HEK293 (cell line): ENCODE data around the gene AURKAIP1.

Experiments
- CTCF ChIA-PET: fragments of 350-600 bp; formaldehyde crosslinking; extraction: SDS; loops from one replicate; lab custom pipeline; 2021; ENCODE audit warnings: antibody characterized with exemption; lab: Yijun Ruan, JAX
- POLR2A ChIA-PET: fragments of 300-600 bp; formaldehyde crosslinking; extraction: SDS; loops from one replicate; lab custom pipeline; 2020; ENCODE audit warnings: antibody characterized with exemption, inconsistent platforms; lab: Yijun Ruan, JAX
- H3K27ac ChIP-seq: fragments of 200-500 bp; sonication (Bioruptor generic); 2 replicates; pipeline ENCODE4 v1.5.1; 2014; ENCODE audit warnings: low read depth, low read length, control low read depth, inconsistent platforms; ENCODE audit errors: extremely low read depth
- H3K36me3 ChIP-seq, 2 experiments: fragments of 200-500 bp in 1 of 2; sonication (Bioruptor generic) in 1 of 2; 1 replicate in 1 of 2; 2 replicates in 1 of 2; pipeline ENCODE4 v1.5.1; 2014 to 2017; ENCODE audit warnings: inconsistent platforms in 2 of 2, low read length in 2 of 2; ENCODE audit not compliant: control insufficient read depth in 2 of 2, insufficient read depth in 1 of 2
- H3K4me1 ChIP-seq: fragments of 200-500 bp; sonication (Bioruptor generic); 2 replicates; pipeline ENCODE4 v1.5.1; 2014; ENCODE audit warnings: mild to moderate bottlenecking, low read length, inconsistent platforms; ENCODE audit not compliant: control insufficient read depth, insufficient read depth
- H3K4me3 ChIP-seq: 2 replicates; pipeline ENCODE4 v1.5.1; 2011; ENCODE audit warnings: low read depth, mild to moderate bottlenecking, control low read depth, low read length, moderate library complexity
- H3K9me3 ChIP-seq: fragments of 200-500 bp; sonication (Bioruptor generic); 2 replicates; pipeline ENCODE4 v1.5.1; 2014; ENCODE audit warnings: low read depth, low read length, inconsistent platforms; ENCODE audit not compliant: control insufficient read depth, insufficient read depth
- BCL11B ChIP-seq: fragments of 450-650 bp; formaldehyde crosslinking; IDR thresholded peaks from 2 replicates; pipeline ENCODE4 v1.5.1; 2016; ENCODE audit warnings: low read depth, missing biosample characterization, missing genetic modification characterization
- IKZF3 ChIP-seq: fragments of 450-650 bp; IDR thresholded peaks from 2 replicates; pipeline ENCODE4 v1.5.0; 2018; ENCODE audit warnings: missing biosample characterization, mild to moderate bottlenecking, missing genetic modification characterization, moderate library complexity
- MZF1 ChIP-seq: fragments of 450-650 bp; formaldehyde crosslinking; IDR thresholded peaks from 2 replicates; pipeline ENCODE4 v1.5.1; 2017; ENCODE audit warnings: missing biosample characterization, missing genetic modification characterization, borderline replicate concordance
- TRIM28 ChIP-seq: IDR thresholded peaks from 2 replicates; pipeline ENCODE4 v1.6.1; 2011; ENCODE audit warnings: low read length, control low read depth, borderline replicate concordance
- WT1 ChIP-seq: fragments of 450-650 bp; formaldehyde crosslinking; IDR thresholded peaks from 2 replicates; pipeline ENCODE4 v1.5.1; 2016; ENCODE audit warnings: missing biosample characterization, missing genetic modification characterization
- ZBTB17 ChIP-seq: fragments of 450-650 bp; formaldehyde crosslinking; IDR thresholded peaks from 2 replicates; pipeline ENCODE4 v1.5.1; 2016; ENCODE audit warnings: missing biosample characterization, missing genetic modification characterization
- ZBTB21 ChIP-seq: fragments of 450-650 bp; formaldehyde crosslinking; IDR thresholded peaks from 2 replicates; pipeline ENCODE4 v1.5.1; 2017; ENCODE audit warnings: missing biosample characterization, missing genetic modification characterization
- ZFP37 ChIP-seq: fragments of 450-650 bp; formaldehyde crosslinking; IDR thresholded peaks from 2 replicates; pipeline ENCODE4 v1.5.1; 2016; ENCODE audit warnings: missing biosample characterization, missing genetic modification characterization
- ZIC2 ChIP-seq: fragments of 450-650 bp; formaldehyde crosslinking; IDR thresholded peaks from 2 replicates; pipeline ENCODE4 v1.5.1; 2016; ENCODE audit warnings: missing biosample characterization, missing genetic modification characterization
- ZNF114 ChIP-seq: fragments of 450-650 bp; formaldehyde crosslinking; IDR thresholded peaks from 2 replicates; pipeline ENCODE4 v1.5.0; 2017; ENCODE audit warnings: missing biosample characterization, missing genetic modification characterization
- ZNF155 ChIP-seq: fragments of 450-650 bp; formaldehyde crosslinking; IDR thresholded peaks from 2 replicates; pipeline ENCODE4 v1.5.1; 2016; ENCODE audit warnings: missing biosample characterization, missing genetic modification characterization
- ZNF184 ChIP-seq: fragments of 450-650 bp; IDR thresholded peaks from 2 replicates; pipeline ENCODE4 v1.5.1; 2018; ENCODE audit warnings: missing biosample characterization, mild to moderate bottlenecking, missing genetic modification characterization
- ZNF19 ChIP-seq: fragments of 450-650 bp; formaldehyde crosslinking; IDR thresholded peaks from 2 replicates; pipeline ENCODE4; 2016; ENCODE audit warnings: missing biosample characterization, missing genetic modification characterization, low read depth
- ZNF223 ChIP-seq: fragments of 450-650 bp; formaldehyde crosslinking; IDR thresholded peaks from 2 replicates; pipeline ENCODE4 v1.5.1; 2016; ENCODE audit warnings: missing biosample characterization, missing genetic modification characterization
- ZNF324 ChIP-seq: fragments of 450-650 bp; formaldehyde crosslinking; IDR thresholded peaks from 2 replicates; pipeline ENCODE4 v1.5.1; 2016; ENCODE audit warnings: missing biosample characterization, missing genetic modification characterization
- ZNF341 ChIP-seq: fragments of 450-650 bp; formaldehyde crosslinking; IDR thresholded peaks from 2 replicates; pipeline ENCODE4; 2016; ENCODE audit warnings: low read depth, missing biosample characterization, missing genetic modification characterization
- ZNF350 ChIP-seq: fragments of 450-650 bp; formaldehyde crosslinking; IDR thresholded peaks from 2 replicates; pipeline ENCODE4 v1.5.0; 2017; ENCODE audit warnings: missing biosample characterization, mild to moderate bottlenecking, missing genetic modification characterization
- ZNF37A ChIP-seq: fragments of 450-650 bp; IDR thresholded peaks from 2 replicates; pipeline ENCODE4 v1.5.1; 2018; ENCODE audit warnings: missing biosample characterization, missing genetic modification characterization
- ZNF416 ChIP-seq: fragments of 450-650 bp; formaldehyde crosslinking; IDR thresholded peaks from 2 replicates; pipeline ENCODE4 v1.5.1; 2016; ENCODE audit warnings: missing biosample characterization, missing genetic modification characterization
- ZNF48 ChIP-seq: fragments of 450-650 bp; formaldehyde crosslinking; IDR thresholded peaks from 2 replicates; pipeline ENCODE4 v1.5.1; 2016; ENCODE audit warnings: missing biosample characterization, missing genetic modification characterization
- ZNF514 ChIP-seq: fragments of 450-650 bp; formaldehyde crosslinking; IDR thresholded peaks from 2 replicates; pipeline ENCODE4 v1.5.1; 2016; ENCODE audit warnings: missing biosample characterization, missing genetic modification characterization
- ZNF561 ChIP-seq: fragments of 450-650 bp; IDR thresholded peaks from 2 replicates; pipeline ENCODE4 v1.5.1; 2018; ENCODE audit warnings: missing biosample characterization, missing genetic modification characterization, borderline replicate concordance
- ZNF596 ChIP-seq: fragments of 450-650 bp; IDR thresholded peaks from 2 replicates; pipeline ENCODE4 v1.5.0; 2018; ENCODE audit warnings: missing biosample characterization, mild to moderate bottlenecking, missing genetic modification characterization, moderate library complexity
- ZNF645 ChIP-seq: fragments of 450-650 bp; formaldehyde crosslinking; IDR thresholded peaks from 2 replicates; pipeline ENCODE4; 2016; ENCODE audit warnings: missing biosample characterization, missing genetic modification characterization
- ZNF692 ChIP-seq: fragments of 450-650 bp; formaldehyde crosslinking; IDR thresholded peaks from 2 replicates; pipeline ENCODE4 v1.5.1; 2016; ENCODE audit warnings: missing biosample characterization, missing genetic modification characterization
- ZNF701 ChIP-seq: fragments of 450-650 bp; formaldehyde crosslinking; IDR thresholded peaks from 2 replicates; pipeline ENCODE4 v1.5.1; 2016; ENCODE audit warnings: missing biosample characterization, missing genetic modification characterization
- TF ChIP-seq, protein P1 (sequence below): fragments of 450-650 bp; formaldehyde crosslinking; IDR thresholded peaks from 2 replicates; pipeline ENCODE4 v1.5.1; 2016; ENCODE audit warnings: missing biosample characterization, missing genetic modification characterization
- TF ChIP-seq, protein P2 (sequence below): fragments of 450-650 bp; formaldehyde crosslinking; IDR thresholded peaks from 2 replicates; pipeline ENCODE4 v1.5.1; 2016; ENCODE audit warnings: missing biosample characterization, missing genetic modification characterization

AURKAIP1 gene

DNA sequence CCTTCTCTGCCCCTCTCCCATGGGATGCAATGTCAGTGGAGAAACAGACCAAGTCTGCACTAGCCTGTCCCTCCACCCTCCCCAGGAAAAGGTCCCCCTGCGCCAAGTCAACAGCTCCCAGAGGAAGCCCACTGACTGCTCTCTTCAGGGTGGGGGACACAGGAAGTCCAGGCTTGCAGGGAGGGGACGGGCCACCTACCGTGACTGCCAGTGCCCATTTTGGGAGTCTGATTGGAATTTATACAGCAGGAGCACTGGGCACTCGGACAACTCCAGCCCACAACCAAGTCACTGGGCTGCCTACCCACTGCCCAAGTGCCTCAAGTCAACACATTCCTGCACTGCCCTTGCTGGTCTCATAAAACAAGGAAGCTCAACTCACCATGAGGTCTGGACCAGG is 18.0 kb upstream of the AURKAIP1 start:
- Histone ChIP-seq H3K36me3 (peaks cover 72 to 99% of the 10 kb centered on the region in 2 experiments), H3K27ac (no peak overlapping the region), H3K9me3 (no peaks in the 10 kb centered on the region), H3K4me1 (no peaks in the 10 kb centered on the region), H3K4me3 (no peak overlapping the region)
- no peak for TF ChIP-seq ZNF48 (tag by site-specific recombination)
- no peak for TF ChIP-seq IKZF3
- TF ChIP-seq ZIC2 (tag by site-specific recombination), result no peak
- TF ChIP-seq ZNF350 (tag by site-specific recombination), result no peak
- TF ChIP-seq ZBTB21 (tag by site-specific recombination), result no peak
- no peak for TF ChIP-seq ZNF341 (tag by site-specific recombination)
- no peak for TF ChIP-seq ZNF561 (tag by site-specific recombination)
- no peak for TF ChIP-seq ZNF184 (tag by site-specific recombination)
- no peak for TF ChIP-seq ZNF701 (tag by site-specific recombination)
- TF ChIP-seq ZNF155 (tag by site-specific recombination), result no peak
- TF ChIP-seq ZNF692 (tag by site-specific recombination), result no peak
- POLR2A ChIA-PET, result interaction anchor here (0.8 kb wide), 1 partner anchor 18 kb away, joined by 3 read pairs; the partner anchor contains the start of gene AURKAIP1
- CTCF ChIA-PET, result interaction anchor here (1.8 kb wide), 1 partner anchor 18 kb away, joined by 5 read pairs; the partner anchor contains the start of gene AURKAIP1

DNA sequence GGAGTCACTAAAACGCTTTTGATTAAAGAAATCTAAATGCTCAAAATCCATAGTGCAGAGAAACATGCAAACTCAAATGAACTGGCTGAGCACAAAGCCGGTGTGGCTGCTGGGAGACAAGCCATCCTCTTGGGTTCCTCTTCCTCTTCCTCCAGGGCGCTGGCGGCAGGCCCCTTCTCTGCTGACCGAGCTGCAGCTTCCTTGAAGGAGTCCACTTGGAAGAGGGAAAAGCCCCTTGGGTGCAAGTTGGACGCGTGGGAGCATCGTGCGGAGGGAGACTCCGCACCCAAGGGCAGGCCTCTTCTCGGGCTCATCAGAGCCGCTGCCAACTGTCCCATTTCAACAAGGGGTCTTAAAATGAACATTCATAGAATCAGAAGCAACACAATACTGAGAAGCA is 16.2 kb upstream of the AURKAIP1 start:
- Histone ChIP-seq H3K27ac (no peak overlapping the region), H3K9me3 (no peaks in the 10 kb centered on the region), H3K36me3 (peaks cover 68 to 100% of the 10 kb centered on the region in 2 experiments), H3K4me3 (no peak overlapping the region), H3K4me1 (no peaks in the 10 kb centered on the region)
- CTCF ChIA-PET, result interaction anchor here (0.6 to 2.2 kb wide), 6 partner anchors 9 to 113 kb away, joined by 3 to 9 read pairs (median 4); partner anchors contain the start of gene ATAD3C
- POLR2A ChIA-PET, result interaction anchor here (0.9 to 1.2 kb wide), 2 partner anchors 9 to 43 kb away, joined by 3 read pairs; no protein-coding TSS in a partner anchor
- no peak for TF ChIP-seq ZNF645 (tag by site-specific recombination)
- no peak for TF ChIP-seq ZBTB21 (tag by site-specific recombination)
- TF ChIP-seq MZF1 (tag by site-specific recombination), result no peak
- TF ChIP-seq ZNF514, result no peak
- TF ChIP-seq ZBTB17 (tag by site-specific recombination), result no peak
- no peak for TF ChIP-seq ZNF416 (tag by site-specific recombination)
- TF ChIP-seq ZNF19 (tag by site-specific recombination), result no peak
- no peak for TF ChIP-seq ZFP37 (tag by site-specific recombination)
- TF ChIP-seq, protein P1, sequence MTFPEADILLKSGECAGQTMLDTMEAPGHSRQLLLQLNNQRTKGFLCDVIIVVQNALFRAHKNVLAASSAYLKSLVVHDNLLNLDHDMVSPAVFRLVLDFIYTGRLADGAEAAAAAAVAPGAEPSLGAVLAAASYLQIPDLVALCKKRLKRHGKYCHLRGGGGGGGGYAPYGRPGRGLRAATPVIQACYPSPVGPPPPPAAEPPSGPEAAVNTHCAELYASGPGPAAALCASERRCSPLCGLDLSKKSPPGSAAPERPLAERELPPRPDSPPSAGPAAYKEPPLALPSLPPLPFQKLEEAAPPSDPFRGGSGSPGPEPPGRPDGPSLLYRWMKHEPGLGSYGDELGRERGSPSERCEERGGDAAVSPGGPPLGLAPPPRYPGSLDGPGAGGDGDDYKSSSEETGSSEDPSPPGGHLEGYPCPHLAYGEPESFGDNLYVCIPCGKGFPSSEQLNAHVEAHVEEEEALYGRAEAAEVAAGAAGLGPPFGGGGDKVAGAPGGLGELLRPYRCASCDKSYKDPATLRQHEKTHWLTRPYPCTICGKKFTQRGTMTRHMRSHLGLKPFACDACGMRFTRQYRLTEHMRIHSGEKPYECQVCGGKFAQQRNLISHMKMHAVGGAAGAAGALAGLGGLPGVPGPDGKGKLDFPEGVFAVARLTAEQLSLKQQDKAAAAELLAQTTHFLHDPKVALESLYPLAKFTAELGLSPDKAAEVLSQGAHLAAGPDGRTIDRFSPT, result no peak
- TF ChIP-seq TRIM28, result no peak
- TF ChIP-seq ZNF324 (tag by site-specific recombination), result no peak
- TF ChIP-seq ZNF114 (tag by site-specific recombination), result no peak
- no peak for TF ChIP-seq WT1 (tag by site-specific recombination)
- TF ChIP-seq, protein P2, sequence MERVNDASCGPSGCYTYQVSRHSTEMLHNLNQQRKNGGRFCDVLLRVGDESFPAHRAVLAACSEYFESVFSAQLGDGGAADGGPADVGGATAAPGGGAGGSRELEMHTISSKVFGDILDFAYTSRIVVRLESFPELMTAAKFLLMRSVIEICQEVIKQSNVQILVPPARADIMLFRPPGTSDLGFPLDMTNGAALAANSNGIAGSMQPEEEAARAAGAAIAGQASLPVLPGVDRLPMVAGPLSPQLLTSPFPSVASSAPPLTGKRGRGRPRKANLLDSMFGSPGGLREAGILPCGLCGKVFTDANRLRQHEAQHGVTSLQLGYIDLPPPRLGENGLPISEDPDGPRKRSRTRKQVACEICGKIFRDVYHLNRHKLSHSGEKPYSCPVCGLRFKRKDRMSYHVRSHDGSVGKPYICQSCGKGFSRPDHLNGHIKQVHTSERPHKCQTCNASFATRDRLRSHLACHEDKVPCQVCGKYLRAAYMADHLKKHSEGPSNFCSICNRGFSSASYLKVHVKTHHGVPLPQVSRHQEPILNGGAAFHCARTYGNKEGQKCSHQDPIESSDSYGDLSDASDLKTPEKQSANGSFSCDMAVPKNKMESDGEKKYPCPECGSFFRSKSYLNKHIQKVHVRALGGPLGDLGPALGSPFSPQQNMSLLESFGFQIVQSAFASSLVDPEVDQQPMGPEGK (tag by site-specific recombination), result no peak
- TF ChIP-seq ZNF37A, result no peak
- no peak for TF ChIP-seq ZNF596 (tag by site-specific recombination)
- TF ChIP-seq BCL11B, result no peak
- TF ChIP-seq ZNF223 (tag by site-specific recombination), result no peak
- TF ChIP-seq ZNF701 (tag by site-specific recombination), result no peak
